ENCODE data around the gene PCDHGA3. TPM values are rescaled to one million over a fixed set of nuclear protein-coding genes. Genes with fewer than 3 reads are reported as not detected.

The PCDHGA3 gene
- polyA plus RNA-seq, 1 donor from 2014 or later, result 0.26 TPM

- Histone ChIP-seq H3K4me2 (ENCODE audit: low read length) (no peak overlapping the region), H3K4me3 (ENCODE audit: low read length) (no peak overlapping the region), H3F3A (ENCODE audit: insufficient read depth, low read length, poor library complexity, severe bottlenecking) (no peaks in the 10 kb centered on the region), H3K79me2 (replicated peaks; ENCODE audit: insufficient read depth, low read length) (no peaks in the 10 kb centered on the region), H4K20me1 (ENCODE audit: insufficient read depth) (no peaks in the 10 kb centered on the region), H3K9ac (ENCODE audit: low read length) (no peak overlapping the region), H3K9me3 (ENCODE audit: low read length) (peaks cover 44% of the 10 kb centered on the region), H3K27me3 (ENCODE audit: insufficient read depth, low read depth, low read length) (no peaks in the 10 kb centered on the region), H3K9me2 (ENCODE audit: insufficient read depth, low read length) (no peaks in the 10 kb centered on the region), H3K27ac (ENCODE audit: low read length) (no peak overlapping the region), H2AFZ (ENCODE audit: low read depth, low read length) (no peak overlapping the region), H3K36me3 (ENCODE audit: insufficient read depth, low read length) (no peaks in the 10 kb centered on the region)
- TF ChIP-seq POLR2AphosphoS5 (IDR thresholded peaks at IDR 0.05) (no peak), REST (IDR thresholded peaks at IDR 0.05; ENCODE audit: borderline replicate concordance) (no peak), RAD21 (conservative IDR thresholded peaks at IDR 0.05) (no peak), EP300 (conservative IDR thresholded peaks at IDR 0.05; ENCODE audit: poor library complexity, severe bottlenecking) (no peak), TAF1 (IDR thresholded peaks at IDR 0.05; ENCODE audit: low read depth) (no peak), CTCF (IDR thresholded peaks at IDR 0.05; ENCODE audit: poor library complexity, severe bottlenecking) (no peak), MXI1 (conservative IDR thresholded peaks at IDR 0.05; ENCODE audit: poor library complexity, severe bottlenecking) (no peak), SMC3 (conservative IDR thresholded peaks at IDR 0.05; ENCODE audit: poor library complexity) (no peak), EZH2 (IDR thresholded peaks at IDR 0.05; ENCODE audit: borderline replicate concordance, insufficient read depth, low read length, poor library complexity, severe bottlenecking) (no peak)
These were observed 17.1 kb downstream of the PCDHGA3 start for GRCh38 chr5:141360685-141361084.

GRCh38 chr5:141362719-141363118 is 19.1 kb downstream of the PCDHGA3 start:
- Histone ChIP-seq H3K4me3 (ENCODE audit: low read length) (no peak overlapping the region), H3K27me3 (ENCODE audit: insufficient read depth, low read depth, low read length) (no peaks in the 10 kb centered on the region), H3K9me3 (ENCODE audit: low read length) (peaks cover 45% of the 10 kb centered on the region), H3K4me2 (ENCODE audit: low read length) (no peak overlapping the region), H3K79me2 (replicated peaks; ENCODE audit: insufficient read depth, low read length) (no peaks in the 10 kb centered on the region), H4K20me1 (ENCODE audit: insufficient read depth) (no peaks in the 10 kb centered on the region), H3K27ac (ENCODE audit: low read length) (no peak overlapping the region), H2AFZ (ENCODE audit: low read depth, low read length) (no peak overlapping the region), H3K9ac (ENCODE audit: low read length) (no peak overlapping the region), H3K9me2 (ENCODE audit: insufficient read depth, low read length) (no peaks in the 10 kb centered on the region), H3F3A (ENCODE audit: insufficient read depth, low read length, poor library complexity, severe bottlenecking) (no peaks in the 10 kb centered on the region), H3K36me3 (ENCODE audit: insufficient read depth, low read length) (no peaks in the 10 kb centered on the region)
- no peak for TF ChIP-seq RAD21 (conservative IDR thresholded peaks at IDR 0.05)
- no peak for TF ChIP-seq TAF1 (IDR thresholded peaks at IDR 0.05; ENCODE audit: low read depth)
- no peak for TF ChIP-seq POLR2AphosphoS5 (IDR thresholded peaks at IDR 0.05)
- TF ChIP-seq CTCF (IDR thresholded peaks at IDR 0.05; ENCODE audit: poor library complexity, severe bottlenecking), result no peak
- TF ChIP-seq EP300 (conservative IDR thresholded peaks at IDR 0.05; ENCODE audit: poor library complexity, severe bottlenecking), result no peak
- no peak for TF ChIP-seq REST (IDR thresholded peaks at IDR 0.05; ENCODE audit: borderline replicate concordance)
- no peak for TF ChIP-seq SMC3 (conservative IDR thresholded peaks at IDR 0.05; ENCODE audit: poor library complexity)
- no peak for TF ChIP-seq EZH2 (IDR thresholded peaks at IDR 0.05; ENCODE audit: borderline replicate concordance, insufficient read depth, low read length, poor library complexity, severe bottlenecking)
- TF ChIP-seq MXI1 (conservative IDR thresholded peaks at IDR 0.05; ENCODE audit: poor library complexity, severe bottlenecking), result no peak
